Fibroblast of pulmonary artery (primary cell): ENCODE results near the gene TNIK.
A peak's percentile ranks its signal among the peaks of the same experiment; 100 is the strongest.
"Not testable (repeated sequence)": the region's sequence is repeated elsewhere in the genome, so short reads cannot be mapped to it uniquely, and the experiment has no call there.

Source experiments
- DNase-seq: peaks from one replicate; pipeline ENCODE4 v3.0.0-alpha.2; 2010; ENCODE audit warnings: low read depth
- H3K4me3 ChIP-seq: replicated peaks from 2 replicates; pipeline ENCODE4 v1.5.1; 2011; ENCODE audit warnings: low read depth, mild to moderate bottlenecking, control low read depth, low read length, moderate library complexity
- TF ChIP-seq, protein P1 (sequence below): IDR thresholded peaks from 2 replicates; pipeline ENCODE4 v1.5.1; 2011; ENCODE audit warnings: mild to moderate bottlenecking, control low read depth, low read length, inconsistent platforms; ENCODE audit errors: missing control alignments

The TNIK gene

DNA sequence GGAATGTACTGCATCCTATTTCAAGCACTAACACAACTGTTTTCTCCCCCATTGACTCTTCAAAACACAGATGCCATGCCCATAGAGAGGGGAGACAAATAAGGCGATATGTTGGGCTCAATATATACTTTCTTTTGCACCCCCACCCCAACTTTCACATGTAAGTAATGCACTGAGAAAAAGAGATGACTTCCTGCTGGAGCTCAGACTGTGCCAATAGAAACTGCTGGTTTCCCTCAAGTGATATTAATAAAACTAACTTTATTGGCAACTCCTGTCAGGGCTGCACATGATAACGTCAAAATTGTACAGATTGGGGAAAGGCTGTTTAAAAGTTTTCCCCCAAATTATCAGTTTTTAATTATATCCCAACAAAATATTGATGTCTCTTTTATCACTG, 163.0 kb downstream of the TNIK start:
- TF ChIP-seq, protein P1, sequence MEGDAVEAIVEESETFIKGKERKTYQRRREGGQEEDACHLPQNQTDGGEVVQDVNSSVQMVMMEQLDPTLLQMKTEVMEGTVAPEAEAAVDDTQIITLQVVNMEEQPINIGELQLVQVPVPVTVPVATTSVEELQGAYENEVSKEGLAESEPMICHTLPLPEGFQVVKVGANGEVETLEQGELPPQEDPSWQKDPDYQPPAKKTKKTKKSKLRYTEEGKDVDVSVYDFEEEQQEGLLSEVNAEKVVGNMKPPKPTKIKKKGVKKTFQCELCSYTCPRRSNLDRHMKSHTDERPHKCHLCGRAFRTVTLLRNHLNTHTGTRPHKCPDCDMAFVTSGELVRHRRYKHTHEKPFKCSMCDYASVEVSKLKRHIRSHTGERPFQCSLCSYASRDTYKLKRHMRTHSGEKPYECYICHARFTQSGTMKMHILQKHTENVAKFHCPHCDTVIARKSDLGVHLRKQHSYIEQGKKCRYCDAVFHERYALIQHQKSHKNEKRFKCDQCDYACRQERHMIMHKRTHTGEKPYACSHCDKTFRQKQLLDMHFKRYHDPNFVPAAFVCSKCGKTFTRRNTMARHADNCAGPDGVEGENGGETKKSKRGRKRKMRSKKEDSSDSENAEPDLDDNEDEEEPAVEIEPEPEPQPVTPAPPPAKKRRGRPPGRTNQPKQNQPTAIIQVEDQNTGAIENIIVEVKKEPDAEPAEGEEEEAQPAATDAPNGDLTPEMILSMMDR, result no peak
- DNase-seq, result no peak
- no peak overlapping the region for H3K4me3 ChIP-seq

DNA sequence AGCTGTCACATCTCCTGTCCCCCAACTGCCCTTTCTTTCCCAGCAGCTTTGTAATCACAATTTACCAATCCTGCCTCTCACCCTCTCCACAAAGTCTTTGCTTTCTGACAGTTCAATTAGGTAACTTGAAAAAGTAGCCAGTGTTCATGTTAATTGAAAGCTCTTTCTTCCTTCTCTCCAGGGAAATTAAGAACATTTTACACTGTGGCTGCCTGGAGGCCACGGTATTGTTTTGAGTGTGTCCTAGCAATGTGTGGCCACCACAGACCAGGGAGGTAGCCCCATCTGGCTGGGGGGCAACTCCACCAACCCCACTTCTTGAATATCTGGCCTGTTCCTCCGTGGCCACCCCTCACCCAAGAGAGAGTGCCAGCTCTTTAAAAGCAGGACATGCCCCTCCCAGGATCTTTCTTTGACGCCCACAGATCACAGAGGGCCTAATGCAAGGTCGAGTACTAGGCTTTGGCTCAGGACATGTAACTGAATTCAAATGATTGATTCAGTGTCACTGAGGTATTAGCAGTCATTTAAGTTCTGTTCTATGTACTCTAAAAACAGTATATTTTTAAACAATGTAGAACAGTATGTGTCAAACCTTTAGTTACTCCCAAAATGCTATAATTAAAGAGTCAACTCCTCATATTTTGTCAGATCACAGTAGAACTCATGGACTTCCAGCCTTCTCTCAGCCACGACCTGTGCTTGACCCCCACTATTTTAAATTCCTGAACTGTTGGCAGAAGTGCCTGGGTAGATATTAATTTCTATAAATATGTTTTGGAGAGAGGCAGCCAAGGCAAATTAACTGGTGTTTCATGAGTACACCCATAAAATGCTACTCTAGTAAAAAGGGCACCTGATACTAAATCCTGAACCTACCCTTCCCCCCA, 164.5 kb downstream of the TNIK start:
- TF ChIP-seq, protein P1, result no peak
- H3K4me3 ChIP-seq, result no peak overlapping the region
- no peak for DNase-seq

DNA sequence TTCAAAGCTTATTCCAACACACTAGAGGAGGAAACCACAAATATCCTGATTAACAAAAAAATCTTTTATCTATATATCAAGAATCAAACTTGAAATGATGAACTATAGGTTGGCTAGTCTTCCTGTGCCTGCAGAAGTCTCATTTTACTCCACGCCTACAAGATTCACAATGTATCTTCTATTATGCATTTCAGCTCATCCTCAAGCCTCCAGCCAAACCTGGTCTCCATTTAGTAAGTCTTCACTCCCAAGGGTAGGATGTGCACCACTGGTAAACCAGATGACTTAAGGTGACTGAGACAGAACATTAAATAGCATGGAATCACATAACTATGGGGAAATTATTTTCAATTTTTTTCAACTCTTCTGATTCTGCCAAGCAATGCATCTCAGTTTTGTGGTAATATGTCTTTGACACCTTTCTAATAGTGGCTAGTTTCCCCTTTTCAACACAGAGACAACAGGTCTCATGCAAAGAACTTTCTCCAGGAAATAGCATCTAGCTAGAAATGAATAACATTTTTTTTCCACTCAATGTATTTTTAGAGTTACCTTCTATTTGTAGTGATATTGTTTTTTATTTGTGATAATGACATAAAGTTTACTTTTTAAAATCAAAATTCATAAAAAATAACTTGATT, 166.9 kb downstream of the TNIK start:
- no peak overlapping the region for H3K4me3 ChIP-seq
- DNase-seq, result no peak
- TF ChIP-seq, protein P1, result no peak

DNA sequence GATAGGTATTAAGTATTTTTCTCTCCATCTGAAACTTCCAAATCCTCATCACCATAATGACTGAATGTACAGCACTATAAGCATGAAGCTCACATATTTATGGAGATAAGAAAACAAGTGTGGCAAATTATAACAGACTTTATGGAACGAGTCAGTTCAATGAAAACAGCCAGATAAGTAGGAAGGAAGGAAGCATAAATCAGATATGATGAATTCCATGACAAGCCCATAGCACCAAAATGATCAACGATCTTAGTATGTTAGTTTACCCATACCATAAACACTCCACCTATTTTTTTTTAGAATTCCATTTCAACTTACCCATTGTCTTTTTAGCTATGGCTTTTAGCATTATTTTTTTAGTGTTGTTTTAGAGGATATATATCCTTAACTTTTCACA, 169.5 kb downstream of the TNIK start:
- no peak for DNase-seq
- TF ChIP-seq, protein P1, result no peak
- H3K4me3 ChIP-seq, result no peak overlapping the region

DNA sequence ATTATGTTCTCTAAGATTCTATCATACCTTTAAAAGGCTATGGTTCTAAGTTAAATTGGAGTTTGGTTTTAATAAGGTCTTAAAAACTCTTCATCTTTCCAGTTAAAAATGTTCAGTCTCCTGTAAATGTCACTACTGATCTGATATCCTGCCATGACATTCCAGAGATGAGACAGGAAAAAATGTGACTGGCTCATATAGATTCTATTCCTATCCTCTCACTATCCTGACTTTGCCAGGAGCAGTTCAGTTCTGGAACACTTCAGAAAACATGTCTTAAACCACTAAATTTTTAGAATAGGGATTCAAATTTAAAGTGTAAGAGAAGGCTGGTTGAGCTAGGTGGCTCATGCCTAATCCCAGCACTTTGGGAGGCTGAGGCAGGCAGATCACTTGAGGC, 170.9 kb downstream of the TNIK start:
- H3K4me3 ChIP-seq, result no peak overlapping the region
- TF ChIP-seq, protein P1, result no peak
- DNase-seq, result no peak

DNA sequence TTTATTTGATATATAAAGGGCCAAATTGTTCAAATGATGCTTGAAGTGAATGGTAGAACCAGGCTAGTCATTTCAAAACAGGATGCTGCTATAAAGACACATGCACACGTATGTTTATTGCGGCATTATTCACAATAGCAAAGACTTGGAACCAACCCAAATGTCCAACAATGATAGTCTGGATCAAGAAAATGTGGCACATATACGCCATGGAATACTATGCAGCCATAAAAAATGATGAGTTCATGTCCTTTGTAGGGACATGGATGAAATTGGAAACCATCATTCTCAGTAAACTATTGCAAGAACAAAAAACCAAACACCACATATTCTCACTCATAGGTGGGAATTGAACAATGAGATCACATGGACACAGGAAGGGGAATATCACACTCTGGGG, 172.4 kb downstream of the TNIK start:
- DNase-seq, H3K4me3 ChIP-seq: not testable (repeated sequence)

DNA sequence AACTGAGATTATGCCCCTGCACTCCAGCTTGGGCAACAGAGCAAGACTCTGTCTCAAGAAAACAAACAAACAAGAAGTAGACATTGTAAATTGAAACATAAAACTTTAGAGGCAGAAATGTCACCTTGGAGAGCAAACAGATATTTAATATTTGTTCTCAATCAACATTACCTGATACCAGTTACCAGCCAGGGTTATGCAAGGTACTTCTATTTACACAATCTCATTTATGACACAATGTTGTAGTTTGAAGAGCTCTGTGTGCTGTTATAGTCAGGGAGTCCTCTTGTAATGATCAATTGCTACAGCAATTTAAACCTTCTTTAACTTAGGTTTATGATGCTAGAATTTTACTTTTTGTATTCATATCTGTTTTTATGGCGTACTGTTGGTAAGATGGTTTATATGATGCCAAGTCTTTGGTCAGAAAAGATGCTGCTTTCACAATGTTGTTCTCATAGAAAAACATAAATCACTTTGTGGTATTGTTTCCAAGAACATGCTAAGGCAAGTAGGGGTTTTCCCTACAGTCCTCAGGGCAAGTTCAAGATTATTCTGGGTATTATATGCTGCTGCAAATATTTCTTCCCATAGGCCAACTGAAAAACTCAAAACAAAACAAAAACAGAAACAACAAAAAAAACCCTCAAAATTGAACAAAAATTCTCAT, 173.5 kb downstream of the TNIK start:
- no peak overlapping the region for H3K4me3 ChIP-seq
- peak; percentile 90 for DNase-seq
- TF ChIP-seq, protein P1, result no peak
